Embryonic facial prominence (tissue), 1 donor: ENCODE data around the gene CDK6.

ENCODE experiments used
- DNase-seq: peaks from one replicate; pipeline ENCODE4 v3.0.0-alpha.2; 2016; ENCODE audit errors: extremely low spot score

Gene CDK6

DNA sequence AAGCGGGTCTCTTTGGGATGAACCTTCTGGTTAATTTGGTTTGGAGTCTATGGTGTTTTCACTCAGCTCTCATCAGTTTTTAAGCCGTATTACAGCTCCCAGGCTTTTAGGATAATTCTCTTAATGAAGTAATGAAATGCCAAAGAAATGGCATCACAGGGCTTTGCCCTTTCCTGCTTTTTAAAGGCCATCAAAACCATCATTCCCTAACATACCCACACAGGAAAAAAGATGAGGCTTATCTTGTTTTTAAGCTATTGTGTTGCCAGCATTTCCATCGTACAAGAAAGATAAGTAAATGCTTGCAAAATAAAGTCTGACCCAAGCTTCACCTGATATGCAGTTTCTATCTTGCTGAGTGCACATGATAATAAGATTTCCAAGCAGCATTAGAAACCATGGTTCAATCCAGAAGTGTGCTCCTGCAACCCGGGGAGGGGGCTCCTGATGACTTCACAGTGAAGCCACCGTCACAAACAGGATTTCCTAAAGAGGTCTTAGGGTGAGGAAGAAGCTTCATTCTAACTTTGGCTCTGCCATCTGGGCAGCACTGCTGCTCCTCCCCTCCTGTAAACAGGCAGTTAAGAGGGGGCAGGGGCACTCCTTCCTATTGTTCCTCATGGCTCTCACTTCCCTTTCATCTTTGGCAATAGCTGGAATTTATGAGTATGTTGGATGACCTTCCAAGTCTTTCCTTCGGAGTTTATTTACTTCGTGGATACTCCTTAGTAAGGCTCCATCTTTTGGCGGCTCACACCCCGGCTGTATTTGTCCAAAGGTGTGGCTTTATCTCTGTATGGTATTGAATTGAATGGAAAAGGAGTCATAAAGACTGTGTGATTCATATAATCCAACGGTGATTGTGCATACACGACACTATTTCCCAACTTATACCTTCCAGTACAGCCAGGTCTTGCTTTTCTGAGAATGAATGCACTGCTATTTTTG, 191.0 kb downstream of the CDK6 start:
- DNase-seq: no peak

DNA sequence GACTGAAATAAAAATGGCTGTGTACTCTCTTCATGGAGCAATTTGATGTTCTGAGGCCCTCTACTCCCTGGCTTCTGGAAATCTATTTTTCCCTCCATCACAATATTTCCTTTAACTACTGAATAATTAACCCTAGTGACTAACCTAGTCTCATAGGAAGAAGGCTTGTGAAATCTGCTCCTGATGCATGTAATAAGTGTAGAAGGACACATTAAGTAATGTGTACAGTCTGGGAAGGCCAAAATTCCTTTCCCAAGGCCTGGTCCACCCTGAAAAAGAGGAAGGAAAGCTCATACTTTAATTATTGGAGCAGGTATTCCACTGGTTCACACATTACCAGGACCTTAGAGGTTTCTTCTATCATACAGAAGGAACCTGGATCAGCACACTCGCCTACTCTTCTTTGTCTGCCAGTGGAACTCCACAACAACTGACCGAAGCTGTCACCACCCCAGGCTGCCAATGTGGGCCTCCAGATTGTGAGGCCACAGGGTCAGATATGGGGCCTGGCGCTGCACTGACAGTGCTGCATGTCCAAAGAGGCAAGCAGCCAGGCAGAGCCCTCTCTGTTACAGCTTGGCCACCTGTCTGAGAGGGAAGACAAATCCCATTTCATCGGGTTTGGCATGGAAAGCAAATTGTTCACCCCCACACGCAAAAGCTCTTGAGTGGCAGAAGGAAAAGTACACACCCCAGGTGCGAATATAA, 191.8 kb downstream of the CDK6 start:
- no peak for DNase-seq

DNA sequence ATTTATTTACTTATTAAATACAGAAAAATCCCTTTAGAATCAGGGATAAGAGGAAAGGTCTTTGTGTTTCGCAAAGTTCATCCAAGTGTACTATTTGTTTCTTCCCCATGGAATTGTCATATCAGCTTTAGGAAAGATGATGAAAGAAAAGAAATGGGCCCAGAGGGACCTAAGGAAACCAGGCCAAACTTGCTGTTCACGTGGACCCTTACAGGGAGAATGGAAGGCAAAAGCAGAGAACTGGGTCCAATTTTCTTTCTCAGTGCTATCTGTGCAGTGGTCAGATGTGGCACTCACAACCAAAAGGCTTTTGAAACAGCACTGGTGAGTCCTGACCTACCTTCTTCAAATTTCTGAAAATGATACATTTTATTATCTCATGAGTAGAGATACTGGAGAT, 192.6 kb downstream of the CDK6 start:
- DNase-seq: no peak

DNA sequence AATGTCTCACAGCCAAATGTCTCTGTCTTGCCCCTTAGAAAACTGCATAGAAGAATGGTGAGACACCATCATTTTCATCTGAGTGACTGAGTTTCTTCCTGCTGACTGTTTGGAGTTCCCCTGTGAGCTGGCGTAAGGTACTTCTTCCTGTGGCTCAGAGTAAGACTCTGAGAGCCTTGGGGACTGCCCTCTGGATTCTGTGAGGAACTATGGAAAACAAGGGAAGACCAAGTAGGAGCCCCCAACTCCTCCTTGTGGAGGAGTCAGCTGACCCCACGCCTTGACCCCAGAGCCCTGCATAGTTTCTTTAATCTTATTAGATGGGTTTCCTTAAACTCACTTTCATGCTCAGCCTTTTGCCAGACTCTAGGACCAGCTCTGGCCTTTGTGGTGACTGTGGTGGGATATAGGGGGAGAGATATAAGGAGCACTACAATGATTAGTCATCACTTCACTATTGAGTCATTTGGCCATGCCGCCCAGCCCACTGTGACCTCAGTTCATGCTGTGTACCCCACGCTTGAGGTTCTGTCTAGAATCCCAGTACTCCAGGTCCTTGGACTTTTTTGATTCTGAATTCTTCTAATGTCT, 194.4 kb downstream of the CDK6 start:
- no peak for DNase-seq

DNA sequence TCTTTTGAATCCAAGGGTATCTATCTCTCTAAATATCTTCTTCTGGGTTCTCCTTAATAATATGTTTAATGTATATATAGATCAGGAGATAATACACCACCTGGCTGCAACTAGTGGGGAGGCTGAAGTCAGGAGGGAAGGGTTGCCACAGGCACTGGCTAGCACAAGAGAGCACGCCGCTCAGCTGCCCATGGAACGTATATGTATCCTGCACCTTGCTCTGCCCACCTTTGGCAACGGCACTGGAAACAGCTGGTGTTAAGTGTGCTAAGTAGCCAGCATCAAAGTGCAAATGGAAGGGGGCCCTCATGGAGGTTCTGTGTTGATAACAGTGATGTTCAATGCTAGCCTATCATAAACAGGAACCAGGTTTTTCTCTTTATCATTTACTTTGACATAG, 196.4 kb downstream of the CDK6 start:
- no peak for DNase-seq

DNA sequence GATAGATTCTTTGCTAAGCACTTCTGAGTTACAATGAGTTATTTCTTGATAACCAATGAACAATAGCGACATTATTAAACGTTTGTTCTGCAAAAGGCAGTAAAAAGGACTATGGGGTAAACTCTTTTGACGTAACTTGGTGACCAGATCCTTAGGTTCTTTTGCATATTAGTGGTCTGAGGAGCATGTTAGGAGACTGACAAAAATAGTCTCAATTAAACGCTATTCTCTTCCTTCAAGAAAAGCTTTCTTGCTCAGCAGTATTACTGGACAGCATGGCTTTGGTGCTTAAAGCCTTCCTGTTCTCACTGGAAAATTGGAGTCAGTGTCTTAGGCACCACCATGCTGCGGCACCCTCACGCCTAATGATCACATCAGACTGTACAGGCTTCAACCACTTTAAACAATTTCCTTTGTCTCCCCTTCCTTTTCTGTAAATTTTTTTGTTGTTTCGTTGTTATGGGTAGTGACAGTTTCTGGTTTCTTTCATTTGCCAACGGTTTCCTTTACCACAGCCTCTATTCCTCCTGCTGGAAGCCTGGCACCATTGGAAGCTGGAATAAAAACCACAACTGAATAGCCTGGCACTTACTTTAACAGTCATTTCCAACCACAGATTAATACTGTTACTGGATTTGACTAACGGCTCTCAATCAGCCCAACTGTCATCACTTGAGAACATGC, 197.0 kb downstream of the CDK6 start:
- no peak for DNase-seq

DNA sequence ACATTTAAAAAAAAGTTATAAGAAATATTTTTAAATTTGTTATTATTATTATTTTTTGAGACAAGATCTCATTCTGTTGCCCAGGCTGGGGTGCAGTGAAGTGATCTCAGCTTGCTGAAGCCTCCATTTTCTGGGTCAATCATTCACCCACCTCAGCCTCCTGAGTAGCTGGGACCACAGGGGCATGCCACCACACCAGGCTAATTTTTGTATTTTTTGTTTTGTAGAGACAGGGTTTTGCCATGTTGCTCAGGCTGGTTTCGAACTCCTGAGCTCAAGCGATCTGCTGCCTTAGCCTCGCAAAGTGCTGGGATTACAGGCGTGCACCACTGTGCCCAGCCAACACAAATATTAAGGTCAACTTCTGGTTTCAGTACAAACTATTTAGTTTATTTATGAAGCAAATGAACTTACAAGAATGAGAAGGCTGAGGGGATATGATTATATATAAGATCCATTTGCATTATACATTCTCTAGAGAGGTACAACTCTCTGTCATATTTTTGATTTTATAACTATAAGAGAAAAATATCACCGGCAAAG, 200.3 kb downstream of the CDK6 start:
- DNase-seq: no peak

DNA sequence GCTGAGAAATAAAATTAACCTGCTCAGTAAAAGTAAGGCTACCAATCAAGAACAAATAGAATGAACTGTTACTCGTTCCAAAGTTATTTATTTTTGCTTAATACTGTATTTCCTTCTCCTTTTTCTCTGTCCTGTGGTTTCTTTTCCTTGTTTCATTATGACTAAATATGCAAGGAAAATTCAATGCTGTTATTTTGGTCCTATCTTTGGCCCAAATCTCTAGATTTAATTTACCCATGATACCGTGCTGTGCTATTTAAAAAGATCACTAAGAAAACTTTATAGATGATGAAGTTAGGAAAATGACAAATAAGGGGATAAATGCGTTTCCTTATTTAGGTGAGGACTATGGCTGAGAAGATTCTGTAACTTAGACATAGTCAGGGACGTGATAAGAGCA, 200.8 kb downstream of the CDK6 start:
- no peak for DNase-seq

DNA sequence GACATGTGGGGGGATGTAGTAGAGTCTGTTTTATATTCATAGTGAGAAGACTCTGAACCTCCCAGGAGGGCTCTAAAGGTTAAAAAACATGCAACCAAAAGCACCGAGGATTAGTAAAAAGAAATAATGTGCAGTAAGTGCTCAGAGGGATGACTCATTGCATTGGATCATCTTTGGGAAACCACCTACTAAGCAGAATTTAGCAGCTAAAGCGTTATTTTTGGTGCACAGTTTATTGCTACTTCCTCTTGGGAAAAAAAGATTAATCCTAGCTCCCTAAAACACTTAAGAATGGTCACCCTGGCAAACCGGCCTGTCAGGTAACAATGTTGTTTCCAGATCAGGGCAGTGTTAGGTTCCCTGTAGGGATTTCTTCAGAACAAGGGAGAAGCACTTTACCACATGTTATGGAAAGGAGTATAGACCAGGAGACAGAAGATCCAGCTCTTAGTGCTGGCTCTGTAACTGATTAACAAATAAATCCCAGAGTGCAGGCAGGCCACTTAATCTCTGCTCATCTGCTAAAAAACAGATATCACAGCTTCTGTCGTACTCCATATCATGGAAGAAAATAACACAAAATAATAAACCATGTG, 201.4 kb downstream of the CDK6 start:
- DNase-seq: no peak

DNA sequence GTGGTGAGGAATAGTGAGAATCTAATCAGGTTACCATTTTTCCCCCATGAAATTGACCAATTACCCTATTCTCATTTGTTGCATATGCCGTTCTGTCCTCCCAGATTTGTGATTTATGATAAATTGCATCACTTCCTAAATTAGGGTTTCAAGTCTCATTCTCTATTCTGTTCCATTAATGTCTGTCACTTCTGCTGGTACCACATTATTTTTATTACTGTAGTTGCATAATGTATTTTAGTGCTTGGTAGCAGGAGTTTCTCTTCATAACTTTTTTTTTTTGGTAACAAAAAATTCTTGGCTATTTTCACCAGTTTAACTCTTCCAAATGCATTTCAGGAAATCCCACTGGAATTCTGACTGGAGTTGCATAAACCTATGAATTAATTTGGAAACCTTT, 202.2 kb downstream of the CDK6 start:
- no peak for DNase-seq

DNA sequence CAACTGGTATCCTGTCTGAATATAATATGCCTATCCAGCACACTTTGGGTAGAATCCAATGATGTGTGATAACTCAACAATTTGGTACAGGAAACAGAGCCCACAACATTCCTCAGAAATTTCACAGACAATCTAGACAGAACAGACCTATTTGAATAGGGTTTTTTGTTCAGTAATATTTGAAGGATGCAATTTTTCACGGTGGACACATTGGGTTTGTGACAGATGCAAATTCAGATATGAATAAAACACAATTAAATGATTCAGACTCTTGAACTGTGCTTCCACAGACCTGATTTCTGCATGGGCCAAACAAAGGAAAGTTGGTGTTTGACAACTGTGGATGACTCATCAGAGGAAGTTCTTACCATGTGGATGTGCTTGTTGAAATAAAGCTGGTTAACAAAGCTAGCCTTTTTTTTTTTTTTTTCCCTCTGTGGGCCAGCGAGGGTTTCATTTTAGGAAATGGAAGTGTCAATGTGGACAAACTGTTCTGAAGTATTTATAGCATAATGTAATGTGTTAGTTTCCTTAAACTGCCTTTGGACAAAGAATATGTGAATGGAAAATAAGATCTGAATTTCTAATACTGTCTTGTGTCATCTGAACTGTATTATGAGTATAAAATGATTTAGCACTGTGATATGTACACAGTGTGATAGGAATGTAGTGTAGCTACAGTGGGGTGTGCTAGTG, 203.0 kb downstream of the CDK6 start:
- no peak for DNase-seq

DNA sequence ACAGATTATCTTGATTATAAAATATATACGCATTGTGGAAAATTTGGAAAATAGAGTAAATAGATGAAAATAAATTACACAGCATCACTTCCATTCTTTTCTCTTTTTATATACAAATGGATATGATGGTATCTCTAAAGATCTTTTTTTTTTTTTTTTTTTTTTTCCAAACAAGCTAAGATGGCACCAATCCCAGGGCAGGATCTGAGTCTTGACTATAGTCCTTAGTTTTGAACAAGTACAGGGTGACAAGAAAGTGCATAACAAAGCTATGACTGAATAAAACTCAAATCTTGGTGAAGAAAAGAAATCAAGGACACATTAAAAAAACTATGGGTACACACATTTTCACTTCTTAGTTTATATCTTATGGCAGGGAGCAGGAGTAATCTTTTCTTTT, 203.6 kb downstream of the CDK6 start:
- no peak for DNase-seq

DNA sequence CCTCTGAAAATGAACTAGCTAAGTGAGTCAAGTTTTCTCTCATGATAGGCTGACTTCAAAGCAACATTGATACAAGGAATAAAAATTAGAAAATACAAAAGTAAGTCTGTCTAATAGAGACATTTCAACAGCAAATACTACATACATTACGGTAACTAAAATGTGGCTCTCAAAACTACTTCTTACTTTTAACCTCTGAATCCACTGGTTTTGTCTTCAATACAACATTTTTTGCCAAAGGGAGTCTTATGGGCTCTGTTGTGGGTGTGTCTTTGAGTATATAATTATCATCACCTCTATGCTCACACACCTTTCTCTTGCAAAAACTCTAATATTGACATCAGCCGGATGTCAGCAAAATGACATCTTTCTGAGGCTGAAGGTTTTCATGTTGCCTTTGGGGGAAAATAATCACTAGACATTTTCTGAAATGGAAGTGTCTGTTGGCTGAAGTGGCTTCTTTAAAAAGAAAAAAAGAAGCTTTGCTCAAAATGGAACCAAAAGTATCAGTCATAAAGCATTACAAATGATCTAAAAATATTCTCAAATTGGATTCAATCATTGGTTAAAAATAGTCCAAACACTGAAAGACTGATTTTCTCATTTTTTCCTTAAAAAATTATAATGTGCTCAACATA, 204.4 kb downstream of the CDK6 start:
- DNase-seq: no peak

DNA sequence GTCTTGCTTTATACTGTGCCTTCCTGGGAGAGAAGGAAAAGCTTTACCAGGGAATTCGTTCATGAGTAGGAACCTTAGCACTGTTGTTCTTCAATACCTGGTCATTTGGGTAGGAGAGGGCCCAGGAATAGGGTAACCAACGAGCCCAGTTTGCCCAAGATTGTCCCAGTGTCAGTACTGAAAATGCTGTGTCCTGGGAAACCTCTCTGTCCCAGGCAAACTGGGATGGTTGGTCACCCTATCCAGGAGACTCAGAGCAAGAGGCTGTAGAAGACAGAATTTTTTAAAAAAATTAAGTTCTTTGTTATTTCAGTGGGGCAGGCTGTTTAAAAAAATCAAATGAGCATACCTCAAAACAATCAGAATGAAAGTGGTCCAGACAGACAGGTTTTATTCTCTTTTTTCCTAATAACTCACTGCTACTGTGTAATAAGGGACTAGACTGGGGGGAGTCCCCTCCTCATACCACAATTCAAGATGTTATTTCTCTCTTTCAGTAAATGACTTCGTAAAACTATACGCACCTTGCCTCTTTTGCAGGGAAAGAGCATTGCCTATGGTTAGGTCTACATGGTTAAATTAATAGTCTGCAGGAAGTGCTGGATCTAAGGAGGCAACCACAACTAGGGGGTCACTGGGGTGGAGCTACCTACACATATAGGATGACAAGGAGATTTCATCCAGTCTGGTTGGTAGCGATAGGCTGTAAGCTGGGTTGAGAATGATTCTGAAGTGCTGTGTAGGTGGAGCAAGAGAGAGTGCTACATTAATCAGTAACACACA, 205.1 kb downstream of the CDK6 start:
- DNase-seq: no peak

DNA sequence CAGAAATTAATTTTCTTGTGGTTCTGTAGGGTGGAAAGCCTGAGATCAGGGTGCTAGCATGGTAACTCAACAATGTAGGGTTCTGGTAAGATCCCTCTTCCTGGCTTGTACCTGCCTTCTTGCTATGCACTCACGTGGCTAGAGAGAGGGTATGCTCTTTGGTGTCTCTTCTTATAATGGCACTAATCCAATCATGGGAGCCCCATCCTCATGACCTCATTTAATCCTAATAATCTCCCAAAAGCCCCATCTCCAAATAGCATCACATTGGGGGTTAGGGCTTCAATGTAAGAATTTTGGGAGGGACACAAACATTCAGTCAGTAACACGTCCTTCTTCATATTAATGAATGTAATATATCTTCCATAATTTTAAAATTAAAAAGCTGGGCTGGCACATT, 206.6 kb downstream of the CDK6 start:
- DNase-seq: no peak

DNA sequence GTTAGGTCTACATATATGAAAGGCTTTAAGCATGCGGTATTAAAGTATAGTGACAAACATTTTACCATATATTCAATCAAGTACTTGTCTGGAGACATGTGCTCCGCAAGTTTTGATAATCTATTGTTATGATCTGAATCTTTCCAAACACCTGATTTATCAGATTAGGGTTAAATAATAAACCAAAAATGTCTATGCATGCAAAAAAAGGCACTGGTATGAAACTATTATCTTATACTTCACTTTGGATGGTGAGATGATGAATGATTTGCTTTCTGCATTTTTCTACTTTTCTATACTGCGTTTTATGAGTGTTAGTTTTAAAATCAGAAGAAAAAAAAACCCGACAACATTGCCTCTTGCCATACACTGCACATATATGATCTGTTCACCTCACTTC, 208.4 kb downstream of the CDK6 start:
- DNase-seq: no peak

DNA sequence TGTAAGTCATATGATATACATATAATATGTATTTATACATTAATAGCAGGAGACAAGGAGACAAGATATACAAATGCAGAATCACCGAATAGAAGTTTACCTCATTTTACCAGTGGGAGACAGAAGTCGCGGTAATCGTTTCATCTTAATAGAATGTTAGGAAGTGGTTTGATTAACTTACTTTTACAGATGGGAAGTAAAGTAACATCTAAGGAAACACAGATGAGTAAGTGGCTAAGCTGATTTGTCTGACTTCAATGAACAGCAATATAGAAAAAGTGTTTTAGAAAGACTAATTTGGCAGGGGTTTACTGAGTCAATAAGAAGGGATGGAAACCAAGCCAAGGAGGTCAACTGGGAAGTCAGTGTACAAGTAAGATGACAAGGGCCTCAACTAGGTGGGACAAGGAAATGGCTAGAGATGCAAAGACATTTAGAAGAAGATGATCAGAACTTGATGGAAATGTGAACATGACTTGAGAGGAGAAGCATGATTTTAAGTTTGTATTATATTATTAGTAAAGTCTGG, 210.0 kb downstream of the CDK6 start:
- DNase-seq: no peak

DNA sequence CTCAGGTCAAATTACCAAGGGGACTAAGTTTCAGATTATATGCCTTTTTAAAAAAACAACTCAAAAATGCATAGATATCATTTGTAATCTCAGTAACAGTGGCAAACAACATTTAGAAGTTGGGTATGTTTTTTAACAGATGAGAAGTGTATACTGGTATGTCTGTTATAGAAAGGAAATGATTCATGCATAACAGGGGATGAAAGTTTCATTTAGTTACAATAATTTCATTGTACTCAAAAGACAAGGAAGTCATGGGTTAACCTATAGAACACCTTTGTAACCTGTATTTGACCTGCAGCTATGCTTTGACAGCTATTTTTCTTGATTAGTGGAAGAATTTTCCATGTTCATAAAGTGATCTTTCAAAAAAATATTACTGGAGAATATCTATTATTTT, 210.8 kb downstream of the CDK6 start:
- no peak for DNase-seq

DNA sequence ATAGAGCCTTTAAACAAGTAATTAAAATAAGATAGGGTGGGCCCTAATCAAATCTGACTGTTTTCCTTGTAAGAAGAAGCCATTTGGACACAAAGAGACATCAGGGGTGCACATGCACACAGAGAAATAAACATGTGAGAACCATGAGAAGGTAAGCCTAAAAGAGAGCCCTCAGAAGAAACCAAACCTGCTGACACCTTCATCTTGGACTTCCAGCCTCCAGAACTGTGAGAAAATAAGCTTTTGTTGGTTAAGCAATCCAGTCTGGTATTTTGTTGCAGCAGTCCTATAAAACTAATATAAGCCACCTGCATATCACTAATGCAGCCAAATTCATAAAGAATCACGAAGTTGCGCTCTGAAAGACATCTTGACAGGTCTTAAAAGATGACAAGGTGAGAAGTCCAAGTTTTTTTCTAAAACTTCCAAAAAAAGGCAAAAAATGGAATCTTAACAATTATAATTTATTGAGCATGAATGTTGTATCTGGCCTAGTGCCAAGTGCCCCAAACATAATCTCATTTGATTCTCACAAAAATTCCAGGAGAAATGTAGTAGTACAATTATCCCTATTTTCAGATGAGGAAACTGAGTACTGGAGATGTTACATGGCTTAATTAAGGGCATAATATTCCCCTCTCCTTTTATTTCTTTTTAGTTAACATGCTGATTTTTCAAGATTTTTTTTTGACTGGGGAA, 211.9 kb downstream of the CDK6 start:
- no peak for DNase-seq
